ENCODE results near the gene DCPS.
A peak's percentile ranks its signal among the peaks of the same experiment; 100 is the strongest.

DCPS gene

GRCh38 chr11:126352163-126352562, 48.3 kb downstream of the DCPS start:
- Histone ChIP-seq H3K79me2 (ENCODE audit: control insufficient read depth, insufficient read depth, low read length, poor library complexity) (peaks cover 10% of the 10 kb centered on the region), H3K27ac (ENCODE audit: low read depth, low read length) (no peak overlapping the region), H3K36me3 (ENCODE audit: control insufficient read depth in 1 of 2, insufficient read depth in 2 of 2, low read length in 2 of 2) (peaks cover 0 to 4% of the 10 kb centered on the region in 2 experiments), H3K14ac (ENCODE audit: low read length) (no peak overlapping the region), H4K91ac (ENCODE audit: low read depth, low read length) (no peak overlapping the region), H2AFZ (ENCODE audit: insufficient read depth, low read length, poor library complexity) (no peak overlapping the region), H2AK5ac (ENCODE audit: low read length) (peak overlapping the region; percentile 5), H3K4me2 (ENCODE audit: low read length) (no peak overlapping the region), H3K18ac (ENCODE audit: low read length) (no peak overlapping the region), H2BK5ac (ENCODE audit: low read depth, low read length, poor library complexity) (no peak overlapping the region), H3K27me3 (ENCODE audit: insufficient read depth, low read length) (no peaks in the 10 kb centered on the region), H2BK120ac (ENCODE audit: insufficient read depth, low read length, poor library complexity) (no peak overlapping the region), H3K4me3 (ENCODE audit: low read depth, low read length) (no peak overlapping the region), H3K4ac (ENCODE audit: low read depth, low read length) (no peak overlapping the region), H3K79me1 (ENCODE audit: low read length) (peaks cover 13% of the 10 kb centered on the region), H4K12ac (ENCODE audit: low read depth, low read length) (no peak overlapping the region), H3K9ac (ENCODE audit: low read length) (no peak overlapping the region), H2BK12ac (ENCODE audit: low read length) (no peak overlapping the region), H3K23ac (ENCODE audit: low read length) (no peak overlapping the region), H3K9me3 (ENCODE audit: insufficient read depth, low read depth, low read length) (peaks cover 2% of the 10 kb centered on the region), H4K8ac (ENCODE audit: low read depth, low read length) (no peak overlapping the region), H3K4me1 (ENCODE audit: control insufficient read depth in 1 of 2, insufficient read depth in 2 of 2, low read length in 2 of 2) (peaks cover 14 to 23% of the 10 kb centered on the region in 2 experiments)
- no peak for DNase-seq
- WGBS (ENCODE audit: extremely low coverage, insufficient coverage, insufficient read length): no CpG with 5 or more reads among the region's 3 CpGs

DNA sequence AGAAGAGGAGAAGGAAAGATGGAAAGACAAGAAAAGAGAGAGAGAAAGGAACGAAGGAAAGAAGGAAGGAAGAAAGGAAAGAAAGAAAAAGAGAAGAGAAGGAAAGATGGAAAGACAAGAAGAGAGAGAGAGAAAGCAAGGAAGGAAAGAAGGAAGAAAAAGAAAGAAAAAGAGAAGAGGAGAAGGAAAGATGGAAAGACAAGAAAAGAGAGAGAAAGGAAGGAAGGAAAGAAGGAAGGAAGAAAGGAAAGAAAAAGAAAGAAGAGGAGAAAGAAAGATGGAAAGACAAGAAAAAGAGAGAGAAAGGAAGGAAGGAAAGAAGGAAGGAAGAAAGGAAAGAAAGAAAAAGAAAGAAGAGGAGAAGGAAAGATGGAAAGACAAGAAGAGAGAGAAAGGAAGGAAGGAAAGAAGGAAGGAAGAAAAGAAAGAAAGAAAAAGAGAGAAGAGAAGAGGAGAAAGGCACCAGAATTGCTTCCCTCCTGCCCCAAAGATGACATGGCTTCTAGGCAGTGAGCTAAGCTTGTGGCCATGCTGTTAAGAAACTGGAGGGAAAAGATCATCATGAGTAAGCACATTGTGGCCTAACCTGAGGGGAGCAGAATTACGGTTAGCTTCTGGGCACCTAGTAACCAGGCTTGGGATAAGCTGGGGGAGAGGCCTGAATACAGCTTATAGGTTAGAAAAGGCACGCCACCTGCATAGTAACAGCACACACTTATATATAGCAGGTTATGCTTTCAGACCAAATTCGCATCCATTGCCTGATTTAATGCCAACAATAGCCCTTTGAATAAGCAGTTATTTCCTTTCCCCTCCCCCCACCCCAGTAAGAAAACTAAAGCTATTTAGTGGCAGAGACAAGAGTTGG, 49.3 kb downstream of the DCPS start:
- H4K12ac ChIP-seq (ENCODE audit: low read depth, low read length): no peak overlapping the region
- no peak overlapping the region for H3K18ac ChIP-seq (ENCODE audit: low read length)
- no peak overlapping the region for H3K9ac ChIP-seq (ENCODE audit: low read length)
- no peak overlapping the region for H3K14ac ChIP-seq (ENCODE audit: low read length)
- 100% methylated on average over 1 of the region's 4 CpGs for WGBS (ENCODE audit: extremely low coverage, insufficient coverage, insufficient read length)
- no peaks in the 10 kb centered on the region for H3K9me3 ChIP-seq (ENCODE audit: insufficient read depth, low read depth, low read length)
- H3K23ac ChIP-seq (ENCODE audit: low read length): no peak overlapping the region
- no peak overlapping the region for H4K91ac ChIP-seq (ENCODE audit: low read depth, low read length)
- no peak overlapping the region for H3K4me2 ChIP-seq (ENCODE audit: low read length)
- peaks cover 0 to 1% of the 10 kb centered on the region in 2 experiments for H3K36me3 ChIP-seq (ENCODE audit: control insufficient read depth in 1 of 2, insufficient read depth in 2 of 2, low read length in 2 of 2)
- H3K4me1 ChIP-seq (ENCODE audit: control insufficient read depth in 1 of 2, insufficient read depth in 2 of 2, low read length in 2 of 2): peaks cover 11 to 23% of the 10 kb centered on the region in 2 experiments
- H3K79me1 ChIP-seq (ENCODE audit: low read length): peaks cover 11% of the 10 kb centered on the region
- no peak overlapping the region for H2AFZ ChIP-seq (ENCODE audit: insufficient read depth, low read length, poor library complexity)
- H2BK120ac ChIP-seq (ENCODE audit: insufficient read depth, low read length, poor library complexity): no peak overlapping the region
- H3K27me3 ChIP-seq (ENCODE audit: insufficient read depth, low read length): no peaks in the 10 kb centered on the region
- no peak overlapping the region for H3K27ac ChIP-seq (ENCODE audit: low read depth, low read length)
- H3K79me2 ChIP-seq (ENCODE audit: control insufficient read depth, insufficient read depth, low read length, poor library complexity): peaks cover 10% of the 10 kb centered on the region
- H3K4me3 ChIP-seq (ENCODE audit: low read depth, low read length): no peak overlapping the region
- no peak overlapping the region for H4K8ac ChIP-seq (ENCODE audit: low read depth, low read length)
- no peak overlapping the region for H2BK12ac ChIP-seq (ENCODE audit: low read length)
- no peak overlapping the region for H2AK5ac ChIP-seq (ENCODE audit: low read length)
- H3K4ac ChIP-seq (ENCODE audit: low read depth, low read length): no peak overlapping the region
- DNase-seq: peak in 1 of 2 donors; percentile 9
- no peak overlapping the region for H2BK5ac ChIP-seq (ENCODE audit: low read depth, low read length, poor library complexity)

GRCh38 chr11:126354631-126355323, 50.9 kb downstream of the DCPS start:
- no CpG with 5 or more reads among the region's 15 CpGs for WGBS (ENCODE audit: extremely low coverage, insufficient coverage, insufficient read length)

GRCh38 chr11:126355324-126355925, 51.6 kb downstream of the DCPS start, which contains the start of gene ST3GAL4:
TSS of gene ST3GAL4 (plus strand) at chr11:126355686. CDS start at chr11:126406156, 50,470 bp downstream.
- Histone ChIP-seq H2BK120ac (ENCODE audit: insufficient read depth, low read length, poor library complexity) (peak within 1 kb of the TSS; percentile 34), H3K9me3 (ENCODE audit: insufficient read depth, low read depth, low read length) (no peaks in the 10 kb centered on the region), H4K12ac (ENCODE audit: low read depth, low read length) (peak within 1 kb of the TSS; percentile 56), H3K79me1 (ENCODE audit: low read length) (peaks cover 10% of the 10 kb centered on the region), H3K27ac (ENCODE audit: low read depth, low read length) (no peak within 1 kb of the TSS), H3K23ac (ENCODE audit: low read length) (no peak within 1 kb of the TSS), H2AFZ (ENCODE audit: insufficient read depth, low read length, poor library complexity) (peak within 1 kb of the TSS; percentile 84), H4K91ac (ENCODE audit: low read depth, low read length) (peak within 1 kb of the TSS; percentile 80), H2AK5ac (ENCODE audit: low read length) (peak within 1 kb of the TSS; percentile 82), H3K4me2 (ENCODE audit: low read length) (peak within 1 kb of the TSS; percentile 97), H3K14ac (ENCODE audit: low read length) (peak within 1 kb of the TSS; percentile 91), H3K36me3 (ENCODE audit: control insufficient read depth in 1 of 2, insufficient read depth in 2 of 2, low read length in 2 of 2) (no peaks in the 10 kb centered on the region), H3K4ac (ENCODE audit: low read depth, low read length) (peak within 1 kb of the TSS; percentile 12), H3K4me1 (ENCODE audit: control insufficient read depth in 1 of 2, insufficient read depth in 2 of 2, low read length in 2 of 2) (peaks cover 11 to 18% of the 10 kb centered on the region in 2 experiments), H3K18ac (ENCODE audit: low read length) (peak within 1 kb of the TSS; percentile 71), H4K8ac (ENCODE audit: low read depth, low read length) (peak within 1 kb of the TSS; percentile 93), H3K27me3 (ENCODE audit: insufficient read depth, low read length) (no peaks in the 10 kb centered on the region), H2BK5ac (ENCODE audit: low read depth, low read length, poor library complexity) (peak within 1 kb of the TSS; percentile 66), H3K9ac (ENCODE audit: low read length) (peak within 1 kb of the TSS; percentile 97), H3K4me3 (ENCODE audit: low read depth, low read length) (peak within 1 kb of the TSS; percentile 90), H2BK12ac (ENCODE audit: low read length) (no peak within 1 kb of the TSS), H3K79me2 (ENCODE audit: control insufficient read depth, insufficient read depth, low read length, poor library complexity) (peaks cover 10% of the 10 kb centered on the region)
- peak in 1 of 2 donors; percentile 56 for DNase-seq
- no CpG with 5 or more reads among the region's 71 CpGs for WGBS (ENCODE audit: extremely low coverage, insufficient coverage, insufficient read length)

More at GRCh38 chr11:126354631-126355323, 50.9 kb downstream of the DCPS start:
- Histone ChIP-seq H4K8ac (ENCODE audit: low read depth, low read length) (peak overlapping the region; percentile 93), H3K27me3 (ENCODE audit: insufficient read depth, low read length) (no peaks in the 10 kb centered on the region), H3K14ac (ENCODE audit: low read length) (peak overlapping the region; percentile 91), H2BK120ac (ENCODE audit: insufficient read depth, low read length, poor library complexity) (peak overlapping the region; percentile 34), H3K4me1 (ENCODE audit: control insufficient read depth in 1 of 2, insufficient read depth in 2 of 2, low read length in 2 of 2) (peaks cover 11 to 18% of the 10 kb centered on the region in 2 experiments), H3K79me2 (ENCODE audit: control insufficient read depth, insufficient read depth, low read length, poor library complexity) (peaks cover 10% of the 10 kb centered on the region), H3K36me3 (ENCODE audit: control insufficient read depth in 1 of 2, insufficient read depth in 2 of 2, low read length in 2 of 2) (no peaks in the 10 kb centered on the region), H3K4me2 (ENCODE audit: low read length) (peak overlapping the region; percentile 97), H3K9me3 (ENCODE audit: insufficient read depth, low read depth, low read length) (no peaks in the 10 kb centered on the region), H2AK5ac (ENCODE audit: low read length) (peak overlapping the region; percentile 82), H4K91ac (ENCODE audit: low read depth, low read length) (peak overlapping the region; percentile 80), H2AFZ (ENCODE audit: insufficient read depth, low read length, poor library complexity) (peak overlapping the region; percentile 84), H3K23ac (ENCODE audit: low read length) (no peak overlapping the region), H3K79me1 (ENCODE audit: low read length) (peaks cover 8% of the 10 kb centered on the region), H3K4me3 (ENCODE audit: low read depth, low read length) (peak overlapping the region; percentile 86), H3K27ac (ENCODE audit: low read depth, low read length) (no peak overlapping the region), H2BK12ac (ENCODE audit: low read length) (no peak overlapping the region), H2BK5ac (ENCODE audit: low read depth, low read length, poor library complexity) (peak overlapping the region; percentile 66), H3K4ac (ENCODE audit: low read depth, low read length) (peak overlapping the region; percentile 10), H3K9ac (ENCODE audit: low read length) (peak overlapping the region; percentile 97), H3K18ac (ENCODE audit: low read length) (peak overlapping the region; percentile 43), H4K12ac (ENCODE audit: low read depth, low read length) (peak overlapping the region; percentile 56)
- no peak for DNase-seq
